Measurements from ENCODE around the gene CLDN20.

CLDN20 gene

DNA sequence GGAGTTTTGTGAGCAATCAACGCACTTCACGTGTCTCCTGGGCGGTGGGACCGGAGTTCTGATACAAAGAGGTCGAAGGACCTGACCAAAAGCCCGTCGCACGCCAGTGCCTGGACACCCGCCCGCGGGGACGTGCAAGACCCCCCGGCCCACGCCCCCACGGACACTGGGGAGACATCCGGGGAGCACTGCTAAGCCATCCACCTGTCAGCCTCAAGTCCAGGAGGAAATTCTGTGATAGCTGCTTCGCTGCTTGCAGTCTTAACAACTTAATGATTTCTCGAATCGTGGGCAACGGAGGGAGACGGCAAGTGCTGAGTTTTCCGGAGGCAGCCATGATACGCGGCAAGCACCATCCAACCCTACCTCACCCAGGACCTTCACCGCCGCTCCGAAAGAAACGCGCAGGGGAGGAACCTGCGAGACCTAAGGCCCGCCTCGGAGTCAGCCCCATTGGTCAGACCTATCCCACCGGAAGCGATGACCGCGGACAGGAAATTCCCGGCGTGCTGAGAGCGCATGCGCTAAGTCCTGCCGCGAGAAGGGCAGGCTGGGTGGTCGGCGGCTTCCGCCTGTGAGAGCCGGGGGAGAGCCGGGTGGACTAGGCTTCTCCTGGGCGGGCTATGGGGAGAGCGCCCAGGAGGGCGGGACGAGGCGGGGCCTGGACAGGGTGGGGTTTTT, 50.4 kb downstream of the CLDN20 start, which contains the start of gene TFB1M:
TFB1M (minus strand) TSS at position 393 of the 681 bp plus-strand sequence; CDS start at position 337, 56 bp downstream.
- peak; percentile 100 for DNase-seq

DNA sequence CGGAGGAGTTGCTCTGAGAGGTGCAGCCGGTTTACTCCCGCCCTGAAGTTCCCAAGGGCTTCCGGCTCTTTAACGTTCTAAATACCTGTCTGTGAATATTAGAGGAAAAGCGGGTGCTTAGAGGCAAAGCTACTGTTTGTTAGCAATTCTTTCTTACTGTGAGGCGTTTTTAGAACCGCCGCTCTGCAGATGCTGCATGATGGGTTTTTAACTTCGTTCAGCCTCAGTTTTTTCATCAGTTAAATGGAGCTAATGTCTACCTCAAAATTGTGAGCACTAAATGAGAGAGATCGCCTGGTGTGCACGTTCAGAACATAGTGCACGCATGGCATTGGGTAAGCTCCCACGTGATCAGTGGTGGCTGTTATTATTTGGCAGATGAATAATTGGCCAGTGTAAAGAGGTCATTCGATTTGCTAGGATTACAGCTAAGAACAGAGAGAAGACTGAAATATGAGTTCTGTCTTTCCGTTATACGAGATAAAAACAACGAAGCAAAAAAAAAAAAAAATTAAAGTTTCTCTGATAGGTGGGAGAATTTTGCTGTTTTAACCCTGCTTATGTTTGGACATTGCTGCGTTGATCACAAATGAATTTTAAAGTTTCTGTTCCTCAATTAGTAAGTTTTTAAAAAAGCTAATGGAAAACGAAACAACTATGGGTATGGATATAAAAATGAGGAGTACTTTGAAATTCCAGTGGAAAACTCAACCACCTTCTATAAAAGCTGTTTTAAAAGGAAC, 51.1 kb downstream of the CLDN20 start:
- peak; percentile 96 for DNase-seq

DNA sequence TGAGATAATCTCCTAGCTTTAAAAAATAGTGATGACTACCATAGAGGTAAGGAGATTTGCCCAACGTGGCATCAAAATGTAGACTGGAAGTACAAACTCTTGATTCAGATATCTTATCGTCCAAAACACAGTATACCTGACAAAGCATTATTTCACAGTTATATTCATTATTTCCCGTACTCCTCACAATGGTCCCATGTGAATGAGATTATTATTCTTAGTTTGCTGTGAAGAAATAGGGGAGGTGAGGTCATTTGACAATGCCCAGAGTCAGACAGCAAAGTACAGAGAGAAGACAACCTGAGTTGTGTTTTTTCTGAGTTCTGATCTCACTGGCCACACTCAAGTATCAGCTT, 51.7 kb downstream of the CLDN20 start:
- DNase-seq: peak; percentile 19

DNA sequence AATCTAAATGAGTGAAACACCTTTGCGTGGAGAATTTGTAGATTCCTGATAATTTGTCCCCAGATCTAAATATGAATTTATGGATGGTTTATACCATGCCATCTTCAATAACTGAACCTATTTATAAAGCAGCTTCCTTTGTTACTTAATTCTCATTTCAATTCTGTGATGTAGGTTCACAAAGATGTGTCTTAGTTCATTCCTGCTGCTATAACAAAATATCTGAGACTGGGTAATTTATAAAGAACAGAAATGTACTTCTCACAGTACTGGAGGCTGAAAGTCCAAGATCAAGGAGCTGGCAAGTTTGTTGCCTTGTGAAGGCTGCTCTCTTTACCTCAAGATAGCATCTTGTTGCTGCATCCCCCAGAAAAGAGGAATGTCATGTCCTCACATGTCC, 52.6 kb downstream of the CLDN20 start:
- DNase-seq: no peak

DNA sequence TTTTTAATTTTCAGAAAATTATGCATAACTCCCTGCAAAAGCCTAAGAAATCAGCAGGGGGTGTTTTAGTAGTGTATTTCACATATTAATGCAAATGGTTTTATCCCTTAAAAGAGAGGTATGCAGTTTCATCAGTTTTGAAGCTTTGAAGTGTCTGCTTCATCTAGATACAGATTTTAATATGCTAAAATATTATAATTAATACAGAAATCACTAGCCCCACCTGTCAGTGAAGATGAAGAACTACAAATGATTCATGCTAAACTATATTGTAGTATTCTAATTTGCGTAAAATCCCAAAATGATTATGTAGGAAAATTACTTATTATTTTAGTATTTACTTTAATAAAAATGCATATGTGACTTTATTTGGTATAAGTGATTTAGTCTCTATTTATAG, 53.4 kb downstream of the CLDN20 start:
- DNase-seq: no peak

DNA sequence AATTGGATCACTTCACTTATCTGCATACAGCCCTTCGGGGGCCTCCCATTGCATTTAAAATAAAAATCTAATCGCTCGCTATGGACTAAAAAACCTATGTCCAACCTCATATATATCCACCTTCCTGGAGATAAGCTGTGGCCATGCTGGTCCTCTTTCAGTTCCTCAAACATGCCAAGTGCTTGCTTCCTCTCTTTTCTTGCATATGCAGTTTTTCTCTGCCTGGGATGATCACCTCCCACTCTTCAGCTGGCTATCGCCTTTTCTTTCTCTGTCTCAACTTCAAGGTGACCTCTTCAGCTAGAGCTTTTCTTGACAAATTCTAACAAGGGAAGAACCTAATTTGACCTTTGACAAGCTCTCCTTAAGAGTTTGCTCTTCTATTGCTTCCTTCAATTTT, 56.1 kb downstream of the CLDN20 start:
- DNase-seq: no peak

DNA sequence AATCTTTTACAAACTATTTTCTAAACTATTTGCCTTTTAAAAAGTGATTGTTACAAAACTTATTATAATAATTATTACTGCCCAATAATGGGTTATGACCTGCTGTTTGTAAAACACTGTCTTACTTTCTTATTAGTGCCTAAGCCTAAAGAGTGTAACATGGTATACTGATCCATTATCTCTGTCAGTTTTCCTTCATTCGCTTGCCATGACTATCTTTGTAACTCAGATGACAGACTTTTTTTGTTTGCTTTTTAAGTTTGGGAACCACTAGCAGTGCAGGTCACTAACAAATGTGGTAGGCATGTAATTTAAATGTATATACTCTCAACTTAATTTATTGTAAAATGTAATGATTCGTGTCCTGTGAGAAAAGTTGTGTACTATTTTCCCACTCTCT, 60.4 kb downstream of the CLDN20 start:
- no peak for DNase-seq

DNA sequence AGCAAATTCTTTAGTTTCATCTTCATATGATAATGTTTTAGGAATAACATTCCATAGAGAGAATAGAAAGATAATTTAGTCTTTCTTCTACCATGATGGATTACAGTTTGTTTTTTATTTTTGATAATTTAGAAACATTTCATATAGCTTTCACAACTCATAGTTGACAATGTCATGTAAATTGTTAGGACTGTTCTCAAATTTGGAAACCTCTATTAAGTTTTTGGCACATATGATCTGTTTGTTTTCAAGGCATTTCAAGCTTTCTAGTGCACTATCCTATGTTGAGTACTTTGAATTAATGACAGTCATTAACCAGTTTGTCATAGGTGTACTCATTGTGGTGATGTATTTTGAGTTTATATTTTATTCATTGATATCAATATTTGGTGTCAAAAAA, 61.2 kb downstream of the CLDN20 start:
- no peak for DNase-seq

DNA sequence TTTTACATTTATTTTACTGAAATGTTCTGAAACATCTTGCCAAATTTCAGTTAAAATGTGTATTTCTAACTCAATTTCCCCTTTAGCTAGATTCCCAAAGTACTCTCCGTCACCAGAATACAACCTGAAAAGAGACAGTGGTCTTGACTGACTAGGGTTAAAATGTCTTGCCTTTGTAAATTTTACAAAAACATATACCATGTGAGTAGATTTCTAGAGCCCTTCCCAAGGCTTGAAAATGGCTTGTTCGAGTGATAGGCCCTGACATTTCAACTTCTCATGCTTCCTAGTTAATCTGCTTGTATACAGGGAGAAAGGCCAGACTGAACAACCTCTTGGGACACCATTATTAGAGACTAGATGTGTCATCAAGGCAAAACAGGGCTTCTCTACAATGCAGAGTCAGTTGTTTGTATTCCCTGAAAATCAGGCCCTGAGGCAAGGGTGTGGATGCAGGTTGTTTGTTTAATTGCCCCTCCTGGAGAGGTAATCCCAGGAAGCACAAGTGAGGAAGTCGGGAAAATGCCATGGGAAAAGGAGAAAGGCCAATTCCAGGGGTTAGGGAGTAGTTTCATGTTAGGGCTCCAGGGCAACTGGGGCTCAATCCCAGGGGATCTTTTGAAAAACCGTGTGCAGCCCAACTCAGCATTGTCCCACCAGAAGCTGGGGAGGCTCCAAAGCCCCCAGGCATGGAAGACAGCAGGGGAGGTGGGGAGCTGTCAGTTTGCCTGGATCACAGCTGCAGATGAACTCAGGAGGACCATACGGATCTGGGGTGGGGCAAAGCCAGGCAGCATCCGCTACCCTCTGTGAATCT, 62.1 kb downstream of the CLDN20 start:
- DNase-seq: peak; percentile 95
